GM21619 (cell line): ENCODE measurements around the gene CRABP2.

Experiments used
- ATAC-seq: cut with Tn5 transposase; IDR thresholded peaks from one replicate; pipeline ENCODE4 v1.9.1; 2021; ENCODE audit not compliant: unreplicated experiment

The CRABP2 gene

GRCh38 chr1:156709757-156710489 is 4.5 kb upstream of the CRABP2 start:
- no peak for ATAC-seq

DNA sequence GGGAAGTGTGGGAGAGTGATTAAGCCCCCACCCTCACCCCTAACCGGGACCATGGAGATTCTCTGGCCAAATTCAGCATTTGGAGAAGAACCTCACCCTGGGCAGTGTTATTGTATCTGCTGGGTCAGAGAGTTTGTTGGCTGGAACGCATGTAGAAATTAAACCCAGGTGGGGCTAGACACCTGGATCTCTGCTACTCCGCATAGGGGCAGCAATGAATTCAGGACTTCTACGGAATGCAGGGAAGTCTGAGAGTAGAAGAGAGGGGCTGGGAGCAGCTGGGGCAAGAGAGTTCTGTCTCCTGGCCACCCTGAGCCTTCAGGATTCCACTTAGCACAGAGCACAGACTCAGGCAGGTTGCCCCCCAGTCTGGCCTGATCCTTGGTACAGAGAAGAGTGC is 3.6 kb upstream of the CRABP2 start:
- ATAC-seq: no peak

DNA sequence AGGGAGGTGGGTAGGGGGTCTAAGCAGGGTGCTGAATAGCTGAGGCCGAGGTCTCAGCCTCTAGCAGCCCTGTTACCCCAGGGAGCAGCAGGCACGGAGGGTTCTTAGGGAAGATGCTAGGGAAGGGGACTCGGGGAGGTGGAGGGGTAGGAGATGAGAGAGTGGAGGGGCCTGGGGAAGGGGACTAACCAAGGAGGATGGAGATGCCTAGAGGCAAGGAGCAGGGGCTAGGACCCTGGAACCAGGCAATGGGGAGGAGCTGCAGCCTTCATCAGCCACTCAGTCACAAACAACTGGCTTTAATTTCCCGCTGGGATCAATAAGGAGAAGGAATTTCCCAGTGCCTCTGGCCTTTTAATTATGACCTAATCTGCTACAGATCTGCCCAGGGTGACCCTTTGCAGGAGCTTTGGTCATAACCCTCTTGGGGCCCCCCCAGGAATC is 2.9 kb upstream of the CRABP2 start:
- no peak for ATAC-seq

GRCh38 chr1:156707417-156708217 is 2.2 kb upstream of the CRABP2 start:
- ATAC-seq: no peak

DNA sequence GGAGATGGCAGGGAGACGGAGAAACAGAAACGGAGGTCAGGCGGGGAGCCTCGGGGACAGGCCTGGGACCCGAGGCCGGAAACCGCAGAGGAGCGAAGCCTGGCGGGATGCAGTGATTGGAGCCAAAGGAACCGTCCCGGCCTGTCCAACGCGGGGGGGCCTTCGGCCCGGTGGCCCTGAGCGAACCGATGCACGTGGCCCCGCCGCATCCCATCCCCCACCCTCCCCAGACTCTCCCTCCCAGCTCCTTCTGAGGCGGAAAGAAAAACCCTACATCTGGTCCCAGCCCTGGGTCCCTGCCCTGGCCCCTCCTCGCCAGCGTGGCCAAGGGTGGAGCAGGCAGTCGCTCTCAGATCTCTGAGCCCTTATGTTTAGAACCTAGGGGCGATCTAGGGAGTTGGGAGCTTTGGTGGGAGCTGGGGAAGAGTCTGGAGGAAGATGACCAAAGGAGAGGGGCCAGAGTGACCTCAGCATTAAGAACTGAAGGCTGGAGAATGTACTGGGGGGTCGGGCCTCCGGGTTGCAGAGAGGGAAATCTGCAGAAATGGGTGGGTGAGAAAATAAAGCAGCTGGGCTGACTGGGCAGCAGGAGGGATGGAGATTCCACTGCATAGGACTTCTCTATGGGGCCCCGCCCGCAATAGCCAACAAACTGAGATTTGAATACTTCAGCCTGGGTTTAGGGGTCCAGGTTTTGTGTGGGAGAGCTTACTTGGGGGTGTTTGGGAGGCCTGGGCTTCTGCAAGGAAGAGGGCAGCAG is 1.5 kb upstream of the CRABP2 start:
- no peak for ATAC-seq

DNA sequence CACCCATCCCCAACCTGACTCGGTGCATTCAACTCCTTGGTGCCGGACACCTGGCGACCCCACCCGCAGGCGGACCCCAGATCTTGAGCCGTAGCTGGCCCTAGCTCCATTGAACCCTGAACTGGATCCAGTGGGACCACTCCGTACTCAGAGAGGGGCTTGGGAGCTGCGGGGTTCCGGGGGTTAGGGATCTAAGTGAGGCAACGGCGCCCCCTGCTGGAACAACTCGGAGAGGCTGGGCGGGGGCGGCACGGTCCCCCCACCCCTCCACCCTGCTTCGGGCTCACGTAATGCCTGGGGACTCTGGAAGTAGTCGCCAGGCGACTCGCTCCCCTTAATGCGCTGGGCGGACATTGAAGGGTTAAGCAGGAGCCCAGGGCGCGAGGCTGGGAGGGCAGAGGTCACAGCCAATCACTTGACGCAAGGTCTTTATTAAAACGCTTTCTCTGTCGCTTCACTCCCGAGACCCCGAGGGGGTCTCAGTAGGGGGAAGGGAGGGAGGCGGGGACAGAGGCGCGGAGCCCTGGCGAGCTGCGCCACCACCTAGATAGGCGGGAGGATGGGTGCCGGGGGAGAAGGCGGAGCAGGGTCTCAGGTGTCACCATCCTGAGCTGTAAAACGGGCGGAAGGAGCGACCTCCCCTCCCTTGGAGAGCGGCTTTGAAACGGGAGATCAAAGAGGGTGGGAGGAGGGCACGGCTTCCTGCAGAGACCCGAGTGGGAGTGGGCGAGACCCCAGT is 704 bp upstream of the CRABP2 start:
- no peak for ATAC-seq

DNA sequence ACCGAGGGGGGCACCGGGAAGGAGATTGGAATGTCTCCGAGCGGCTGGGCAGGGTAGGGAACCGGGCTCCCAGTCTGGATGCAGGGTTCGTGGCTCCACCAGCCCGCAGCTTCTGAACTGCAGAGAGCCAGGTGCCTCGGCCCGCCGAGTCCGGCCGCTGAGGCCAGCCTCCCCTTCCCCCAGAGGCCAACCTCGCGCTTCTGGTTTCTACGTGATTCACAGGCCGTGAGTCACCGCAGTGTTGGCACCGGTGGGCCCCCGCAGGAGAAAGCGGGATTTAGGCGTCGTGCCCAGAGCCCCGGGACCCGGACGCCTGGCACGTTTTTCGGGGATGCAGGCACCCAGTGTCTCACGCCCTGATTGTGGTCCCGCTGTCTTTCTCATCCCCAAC is 458 bp downstream of the CRABP2 start:
- no peak for ATAC-seq

DNA sequence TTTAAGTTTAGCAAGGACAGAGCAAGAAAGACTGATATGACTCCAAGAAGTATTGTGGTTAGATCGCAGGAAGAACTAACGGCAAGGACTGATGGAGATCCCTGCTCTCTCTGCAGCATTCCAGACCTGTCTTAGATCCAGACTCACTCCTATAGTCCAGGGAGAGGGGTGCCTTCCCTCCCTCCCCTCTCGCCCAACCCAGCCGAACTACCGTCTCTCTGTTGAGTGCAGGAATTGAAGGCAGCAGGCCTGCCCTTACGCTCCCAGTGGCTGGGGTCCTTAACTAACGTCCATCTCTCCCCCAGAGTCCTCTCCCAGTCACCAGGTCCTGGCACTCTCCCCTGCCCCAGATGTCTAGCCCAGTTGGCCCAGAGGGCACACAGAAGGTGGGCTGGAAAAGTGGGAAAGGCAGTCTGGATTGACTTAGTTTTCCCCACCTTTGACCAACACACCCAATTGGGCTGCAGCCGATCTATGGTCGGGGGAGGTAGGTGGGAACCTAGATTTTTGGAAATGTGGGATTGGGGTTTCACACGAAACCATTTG is 1.1 kb downstream of the CRABP2 start:
- ATAC-seq: no peak

DNA sequence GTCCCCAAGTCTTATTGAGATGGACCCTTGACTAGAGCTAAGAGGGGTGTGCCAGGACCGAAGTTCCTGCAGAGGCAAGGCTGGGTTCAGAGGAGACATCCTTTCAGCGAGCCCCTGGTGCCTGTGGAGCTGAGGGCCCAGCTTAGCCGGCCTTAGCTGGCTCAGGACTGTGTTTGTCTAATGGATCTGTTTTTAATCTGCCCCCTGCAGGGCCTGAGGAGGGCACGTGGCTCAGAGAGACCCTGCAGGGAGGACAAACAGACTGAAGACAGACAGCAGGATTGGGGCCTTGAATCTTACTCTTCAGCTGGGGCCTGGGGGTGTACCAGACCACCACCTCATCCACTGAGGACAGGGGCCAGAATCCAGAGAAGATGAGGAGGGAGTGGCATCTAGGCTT is 1.6 kb downstream of the CRABP2 start:
- no peak for ATAC-seq

DNA sequence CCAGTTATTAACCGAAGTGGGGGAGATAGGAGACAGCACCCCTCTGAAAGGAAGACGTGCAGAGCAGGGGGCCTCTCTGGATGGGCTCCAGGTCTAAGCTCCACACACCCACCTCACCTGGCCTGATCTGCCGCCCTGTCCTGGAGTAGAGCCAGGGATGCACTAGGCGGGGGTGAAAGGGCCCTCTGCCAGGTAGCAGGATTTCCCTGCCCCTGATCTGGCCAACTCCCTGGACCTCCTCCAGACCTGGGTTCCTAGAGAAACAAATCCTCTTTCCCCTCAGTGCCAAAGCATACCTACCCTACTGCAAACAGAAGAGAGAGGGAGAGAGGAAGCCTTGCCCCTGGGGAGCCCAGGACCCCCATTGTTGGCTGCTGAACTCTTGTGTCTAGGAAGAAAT is 2.0 kb downstream of the CRABP2 start:
- no peak for ATAC-seq

GRCh38 chr1:156700736-156701531 is 4.4 kb downstream of the CRABP2 start:
- ATAC-seq: no peak

DNA sequence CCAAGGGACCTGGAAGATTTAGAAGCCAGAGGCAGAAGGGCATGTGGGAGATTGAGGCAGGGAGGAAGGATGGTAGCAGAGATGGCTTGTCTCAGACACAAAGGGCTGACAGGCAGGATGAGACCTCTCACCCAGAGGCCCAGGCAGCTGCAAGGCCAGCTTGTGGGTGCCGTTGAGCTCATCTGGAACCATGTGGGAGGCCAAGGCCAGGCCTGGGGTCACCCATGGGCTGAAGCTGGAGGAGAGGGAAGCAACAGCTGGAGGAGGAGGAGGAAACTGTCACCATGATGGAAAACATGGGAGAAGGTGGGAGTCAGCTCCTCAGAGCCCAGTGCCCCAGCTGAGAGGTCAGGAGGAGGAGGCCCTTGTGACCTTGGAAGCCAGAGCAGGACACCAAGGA is 6.4 kb downstream of the CRABP2 start:
- no peak for ATAC-seq

- no peak for ATAC-seq
Observed at GRCh38 chr1:156697481-156697880, 7.9 kb downstream of the CRABP2 start.

DNA sequence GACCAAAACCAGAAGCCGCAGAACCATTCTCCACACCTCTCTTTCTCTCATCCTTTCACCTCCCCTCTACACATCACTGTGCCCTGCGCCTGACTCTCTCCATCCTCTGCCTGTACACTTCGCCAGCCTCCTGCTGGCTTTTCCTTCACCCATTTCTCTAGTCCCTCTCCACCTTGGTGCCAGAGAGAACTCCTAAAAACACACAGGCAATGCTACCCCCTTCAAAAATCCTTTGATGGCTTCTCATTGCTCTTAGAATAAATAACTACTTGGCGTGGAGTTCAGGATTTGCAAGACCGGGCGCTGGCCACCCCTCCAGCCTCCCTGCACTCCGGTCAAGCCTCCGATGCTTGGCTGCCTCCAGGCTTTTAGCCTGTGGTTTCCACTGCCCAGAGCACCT is 8.6 kb downstream of the CRABP2 start:
- no peak for ATAC-seq

DNA sequence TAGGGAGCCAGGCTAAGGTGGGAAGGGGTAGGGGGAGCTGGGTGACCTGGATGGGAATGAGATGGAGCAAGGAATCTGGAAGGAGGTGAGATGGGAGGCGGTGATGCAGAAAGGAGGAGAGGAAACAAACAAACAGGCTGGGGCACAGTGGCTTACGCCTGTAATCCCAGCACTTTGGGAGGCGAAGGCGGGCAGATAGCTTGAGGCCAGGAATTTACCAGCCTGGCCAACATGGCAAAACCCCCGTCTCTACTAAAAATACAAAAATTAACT is 10.8 kb downstream of the CRABP2 start:
- ATAC-seq: no peak

- no peak for ATAC-seq
Observed at GRCh38 chr1:156693848-156694689, 11.3 kb downstream of the CRABP2 start.

DNA sequence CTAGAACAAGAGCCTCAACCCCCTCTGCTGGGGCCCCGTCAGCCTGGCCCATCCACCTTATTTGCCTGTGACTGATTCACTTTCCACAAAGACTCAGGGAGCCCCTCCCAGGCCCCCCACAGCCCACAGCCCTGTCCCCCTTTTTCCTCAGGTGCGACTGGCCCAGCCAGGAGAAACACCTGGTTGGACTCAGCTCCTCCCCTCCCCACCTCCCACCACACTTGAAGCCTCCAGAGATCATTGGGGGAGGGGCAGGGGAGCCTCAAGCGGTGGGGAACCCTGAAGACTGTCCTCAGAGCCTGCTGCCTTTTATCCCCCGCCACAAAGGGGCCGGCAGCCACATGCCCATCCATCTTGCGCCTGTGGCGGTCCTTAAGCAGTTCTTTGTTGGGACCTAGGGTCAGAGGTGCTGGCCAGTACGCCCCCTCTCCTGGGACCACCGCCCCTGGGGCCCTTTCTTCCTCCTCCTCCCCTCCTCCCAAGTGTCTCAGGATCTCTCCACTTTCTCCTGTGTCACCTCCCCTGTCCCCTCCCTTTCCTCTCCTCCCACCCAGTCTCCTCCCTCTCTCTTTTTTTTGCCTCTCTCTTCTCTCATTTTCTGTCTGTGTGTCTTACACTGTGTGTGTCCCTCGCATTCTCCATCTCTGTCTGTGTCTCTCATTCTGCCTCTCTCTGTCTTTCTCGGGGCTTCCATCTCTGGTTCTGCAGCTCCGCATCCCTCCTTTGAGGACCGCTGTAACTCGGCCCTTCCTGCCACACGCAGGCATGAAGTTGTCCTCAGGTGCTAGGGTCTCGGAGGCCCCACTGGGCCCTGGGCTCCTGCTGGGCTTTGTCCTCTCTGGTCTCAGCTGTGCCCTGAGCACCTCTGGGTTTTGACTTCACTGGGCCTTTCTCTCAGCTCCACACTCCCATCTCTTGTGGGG is 12.2 kb downstream of the CRABP2 start:
- no peak for ATAC-seq

DNA sequence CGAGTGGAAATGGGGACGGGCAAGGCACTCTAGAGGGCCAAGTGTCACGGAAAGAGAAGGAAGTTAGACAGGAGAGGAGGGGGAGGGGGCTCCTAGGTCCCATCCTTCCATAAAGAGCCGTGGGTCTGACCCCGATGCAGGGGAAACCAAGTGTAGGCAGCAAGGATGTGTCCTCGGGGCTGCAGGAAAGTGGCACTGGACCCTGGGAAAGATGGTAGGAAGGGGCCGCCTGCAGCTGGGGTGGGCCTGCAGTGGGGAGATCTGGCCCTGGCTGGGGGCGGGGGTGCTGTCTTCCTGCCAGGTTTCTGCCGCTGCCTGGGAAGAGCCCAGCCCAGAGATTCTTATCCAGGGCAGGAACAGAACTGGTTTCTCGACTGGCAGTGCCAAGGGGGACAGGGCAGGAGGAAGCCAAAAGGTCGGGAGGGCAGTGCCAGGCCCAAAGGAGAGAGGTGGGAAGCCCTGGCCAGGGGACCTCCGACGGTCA is 12.9 kb downstream of the CRABP2 start:
- ATAC-seq: no peak
